Left renal pelvis (tissue), 4 donors: ENCODE measurements around the gene PFKFB2. TPM values are rescaled to one million over a fixed set of nuclear protein-coding genes. Genes with fewer than 3 reads are reported as not detected.
A peak's percentile ranks its signal among the peaks of the same experiment; 100 is the strongest.

ENCODE experiments used
- DNase-seq, 4 donors: peaks; one replicate each; pipeline ENCODE4 v3.0.0-alpha.2; 2013; ENCODE audit warnings: low read depth in 4 of 4, low spot score in 3 of 4
- polyA plus RNA-seq, 4 donors: library from polyadenylated mRNA; unstranded; fragments of 120-200 nt; gene quantifications; one replicate each; pipeline ENCODE4 v1.2.1, GENCODE V29; 2013; ENCODE audit not compliant: insufficient read length in 4 of 4

PFKFB2 gene
- polyA plus RNA-seq, 4 donors, result 8.5 to 19.1 (median 16.9) TPM

GRCh38 chr1:207060596-207060995 is 7.5 kb downstream of the PFKFB2 start:
- DNase-seq, result no peak

GRCh38 chr1:207062058-207062457 is 9.0 kb downstream of the PFKFB2 start:
- DNase-seq, result no peak

GRCh38 chr1:207063014-207063413 is 9.9 kb downstream of the PFKFB2 start:
- no peak for DNase-seq

GRCh38 chr1:207064561-207064960 is 11.5 kb downstream of the PFKFB2 start:
- no peak for DNase-seq

GRCh38 chr1:207067185-207067584 is 14.1 kb downstream of the PFKFB2 start:
- no peak for DNase-seq

GRCh38 chr1:207067665-207068064 is 14.6 kb downstream of the PFKFB2 start:
- no peak for DNase-seq

- no peak for DNase-seq
Measured at GRCh38 chr1:207069061-207069460, 16.0 kb downstream of the PFKFB2 start.

GRCh38 chr1:207069858-207070506 is 16.9 kb downstream of the PFKFB2 start:
- no peak for DNase-seq

GRCh38 chr1:207070811-207071210 is 17.7 kb downstream of the PFKFB2 start:
- no peak for DNase-seq

- DNase-seq, result no peak
Measured at GRCh38 chr1:207071426-207071825, 18.4 kb downstream of the PFKFB2 start.

GRCh38 chr1:207072233-207072632 is 19.2 kb downstream of the PFKFB2 start:
- DNase-seq, result peak in 1 of 4 donors; percentile 22

- DNase-seq, result no peak
Measured at GRCh38 chr1:207073906-207074820, 21.1 kb downstream of the PFKFB2 start.

- no peak for DNase-seq
Measured at GRCh38 chr1:207076181-207076955, 23.3 kb downstream of the PFKFB2 start.

- DNase-seq, result no peak
Measured at GRCh38 chr1:207077012-207077411, 23.9 kb downstream of the PFKFB2 start.

GRCh38 chr1:207077470-207078377 is 24.6 kb downstream of the PFKFB2 start:
- peak in 3 of 4 donors; percentile 66 to 75 (median 69) for DNase-seq

GRCh38 chr1:207078578-207079132 is 25.6 kb downstream of the PFKFB2 start:
- no peak for DNase-seq

GRCh38 chr1:207079706-207080241 is 26.7 kb downstream of the PFKFB2 start:
- DNase-seq, result no peak

GRCh38 chr1:207081088-207081487 is 28.0 kb downstream of the PFKFB2 start:
- no peak for DNase-seq

GRCh38 chr1:207081806-207082205 is 28.7 kb downstream of the PFKFB2 start:
- DNase-seq, result no peak
